ENCODE data around the gene LAMC2.

The LAMC2 gene

DNA sequence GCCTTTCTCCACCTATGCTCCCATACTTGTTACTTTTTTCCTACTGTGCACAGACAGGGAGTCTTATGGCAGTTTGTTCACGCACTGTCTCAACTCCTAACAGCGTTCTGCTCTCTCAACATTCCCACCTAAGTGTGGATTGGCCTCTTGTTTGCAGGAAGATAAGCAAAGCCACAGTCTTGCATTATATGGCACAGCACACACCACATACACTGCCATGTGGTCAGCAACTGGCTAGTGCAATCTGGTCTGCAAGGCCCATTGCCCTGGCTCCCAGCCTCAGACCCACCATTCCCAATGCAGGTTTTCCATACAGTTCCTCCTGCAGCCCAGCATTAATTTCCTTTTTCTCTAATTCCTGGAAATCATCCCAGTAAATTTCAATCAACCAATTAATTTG, 38.3 kb upstream of the LAMC2 start:
- TF ChIP-seq FOXP2 (optimal IDR thresholded peaks at IDR 0.05; ENCODE audit: borderline replicate concordance, extremely low read depth, extremely low read length, insufficient read depth) (no peak), REST (IDR thresholded peaks at IDR 0.05; ENCODE audit: insufficient read depth in 1 of 2, low read depth in 2 of 2, low read length in 2 of 2) (no peak), SIN3A (IDR thresholded peaks at IDR 0.05; ENCODE audit: borderline replicate concordance, insufficient read depth, low read length) (no peak), POLR2AphosphoS5 (IDR thresholded peaks at IDR 0.05; ENCODE audit: low read depth, low read length) (no peak)

GRCh38 chr1:183148599-183148998, 37.5 kb upstream of the LAMC2 start:
- TF ChIP-seq TAF1 (IDR thresholded peaks at IDR 0.05; ENCODE audit: borderline replicate concordance, insufficient read depth, low read length) (no peak), SIN3A (IDR thresholded peaks at IDR 0.05; ENCODE audit: borderline replicate concordance, insufficient read depth, low read length) (no peak), FOXP2 (optimal IDR thresholded peaks at IDR 0.05; ENCODE audit: borderline replicate concordance, extremely low read depth, extremely low read length, insufficient read depth) (no peak), POLR2AphosphoS5 (IDR thresholded peaks at IDR 0.05; ENCODE audit: low read depth, low read length) (no peak), REST (IDR thresholded peaks at IDR 0.05; ENCODE audit: insufficient read depth in 1 of 2, low read depth in 2 of 2, low read length in 2 of 2) (no peak)

DNA sequence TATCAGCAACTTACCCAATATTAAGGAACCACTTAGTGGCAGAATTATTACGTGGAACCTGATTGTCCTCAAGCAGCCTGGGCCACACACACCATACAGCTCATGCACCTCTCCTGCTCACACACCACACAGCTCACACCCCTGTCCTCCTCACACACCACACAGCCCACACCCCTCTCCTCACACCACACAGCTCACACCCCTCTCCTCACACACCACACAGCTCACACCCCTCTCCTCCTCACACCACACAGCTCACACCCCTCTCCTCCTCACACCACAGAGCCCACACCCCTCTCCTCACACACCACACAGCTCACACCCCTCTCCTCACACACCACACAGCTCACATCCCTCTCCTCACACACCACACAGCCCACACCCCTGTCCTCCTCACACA, 36.8 kb upstream of the LAMC2 start:
- TF ChIP-seq FOXP2 (optimal IDR thresholded peaks at IDR 0.05; ENCODE audit: borderline replicate concordance, extremely low read depth, extremely low read length, insufficient read depth) = no peak
- no peak for TF ChIP-seq POLR2AphosphoS5 (IDR thresholded peaks at IDR 0.05; ENCODE audit: low read depth, low read length)
- TF ChIP-seq TAF1 (IDR thresholded peaks at IDR 0.05; ENCODE audit: borderline replicate concordance, insufficient read depth, low read length) = no peak
- no peak for TF ChIP-seq REST (IDR thresholded peaks at IDR 0.05; ENCODE audit: insufficient read depth in 1 of 2, low read depth in 2 of 2, low read length in 2 of 2)
- no peak for TF ChIP-seq SIN3A (IDR thresholded peaks at IDR 0.05; ENCODE audit: borderline replicate concordance, insufficient read depth, low read length)

- TF ChIP-seq SIN3A (IDR thresholded peaks at IDR 0.05; ENCODE audit: borderline replicate concordance, insufficient read depth, low read length) (no peak), POLR2AphosphoS5 (IDR thresholded peaks at IDR 0.05; ENCODE audit: low read depth, low read length) (no peak), FOXP2 (optimal IDR thresholded peaks at IDR 0.05; ENCODE audit: borderline replicate concordance, extremely low read depth, extremely low read length, insufficient read depth) (no peak), REST (IDR thresholded peaks at IDR 0.05; ENCODE audit: insufficient read depth in 1 of 2, low read depth in 2 of 2, low read length in 2 of 2) (no peak), TAF1 (IDR thresholded peaks at IDR 0.05; ENCODE audit: borderline replicate concordance, insufficient read depth, low read length) (no peak)
Measured at GRCh38 chr1:183150445-183150844, 35.6 kb upstream of the LAMC2 start.

DNA sequence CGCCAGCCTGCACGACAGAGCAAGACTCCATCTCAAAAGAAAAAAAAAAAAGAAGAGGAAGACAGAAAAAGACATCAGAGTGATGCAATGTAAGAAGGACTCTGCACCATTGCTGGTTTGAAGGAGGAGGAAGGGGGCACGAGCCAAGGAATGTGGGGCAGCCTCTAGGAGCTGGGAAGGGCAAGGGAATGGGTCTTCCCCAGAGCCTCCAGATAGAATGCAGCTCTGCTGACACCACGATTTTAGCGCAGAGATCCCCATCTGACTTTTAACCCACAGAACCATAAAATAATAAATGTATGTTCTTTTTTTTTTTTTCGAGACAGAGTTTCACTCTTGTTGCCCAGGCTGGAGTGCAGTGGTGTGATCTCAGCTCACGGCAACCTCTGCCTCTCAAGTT, 33.9 kb upstream of the LAMC2 start:
- TF ChIP-seq FOXP2 (optimal IDR thresholded peaks at IDR 0.05; ENCODE audit: borderline replicate concordance, extremely low read depth, extremely low read length, insufficient read depth) = no peak

Measured in PFSK-1 (cell line).